ENCODE measurements around the gene IQCE.

IQCE gene

GRCh38 chr7:2571409-2571808 lies 12.6 kb downstream of the IQCE start:
- peaks cover 23% of the 10 kb centered on the region for H3K36me3 ChIP-seq
- H3K27ac ChIP-seq = no peak overlapping the region
- H3K27me3 ChIP-seq (ENCODE audit: insufficient read depth, low read depth, severe bottlenecking) = no peaks in the 10 kb centered on the region
- H3K9me3 ChIP-seq (ENCODE audit: severe bottlenecking) = no peaks in the 10 kb centered on the region
- no peak for TF ChIP-seq CTCF (IDR thresholded peaks at IDR 0.05; ENCODE audit: low read depth, low read length)
- no peak overlapping the region for H3K4me3 ChIP-seq (ENCODE audit: low read depth, low read length)
- no peak for DNase-seq

DNA sequence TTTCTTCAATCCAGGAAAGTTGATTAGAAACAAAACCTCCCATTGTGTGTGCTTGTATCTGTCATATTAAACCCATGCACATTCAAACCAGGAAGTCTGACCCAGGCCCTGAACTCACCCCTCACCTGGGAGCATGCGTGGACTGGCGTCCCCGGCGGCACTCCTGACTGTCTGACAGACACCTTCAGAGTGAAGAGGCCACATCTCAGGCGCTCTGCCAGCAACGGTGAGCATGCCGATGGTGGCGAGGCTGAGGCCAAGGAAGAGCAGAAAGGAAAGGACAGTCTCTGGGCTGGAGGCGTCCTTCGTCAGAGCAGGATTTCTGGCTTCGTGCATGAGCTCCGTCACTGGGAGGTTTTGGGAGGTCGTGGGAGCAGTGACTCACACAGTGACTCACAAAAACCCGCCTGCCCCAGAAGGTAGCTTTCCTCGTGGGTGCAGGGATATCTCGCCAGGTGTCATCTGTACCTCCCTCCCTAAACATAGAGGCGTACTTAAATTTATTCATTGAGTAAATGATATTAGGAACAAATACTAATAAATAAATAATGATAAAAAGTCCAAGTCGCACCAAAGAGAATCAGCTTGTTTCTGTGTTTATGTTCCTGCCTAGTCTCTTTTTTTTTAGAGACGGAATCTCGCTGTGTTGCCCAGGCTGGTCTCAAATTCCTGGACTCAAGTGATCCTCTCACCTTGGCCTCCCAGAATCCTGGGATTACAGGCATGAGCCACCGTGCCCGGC lies 13.5 kb downstream of the IQCE start:
- Histone ChIP-seq H3K9me3 (ENCODE audit: severe bottlenecking) (no peaks in the 10 kb centered on the region), H3K27me3 (ENCODE audit: insufficient read depth, low read depth, severe bottlenecking) (no peaks in the 10 kb centered on the region), H3K36me3 (peaks cover 23% of the 10 kb centered on the region), H3K27ac (no peak overlapping the region), H3K4me3 (ENCODE audit: low read depth, low read length) (no peak overlapping the region)
- no peak for DNase-seq
- TF ChIP-seq CTCF (IDR thresholded peaks at IDR 0.05; ENCODE audit: low read depth, low read length) = no peak

DNA sequence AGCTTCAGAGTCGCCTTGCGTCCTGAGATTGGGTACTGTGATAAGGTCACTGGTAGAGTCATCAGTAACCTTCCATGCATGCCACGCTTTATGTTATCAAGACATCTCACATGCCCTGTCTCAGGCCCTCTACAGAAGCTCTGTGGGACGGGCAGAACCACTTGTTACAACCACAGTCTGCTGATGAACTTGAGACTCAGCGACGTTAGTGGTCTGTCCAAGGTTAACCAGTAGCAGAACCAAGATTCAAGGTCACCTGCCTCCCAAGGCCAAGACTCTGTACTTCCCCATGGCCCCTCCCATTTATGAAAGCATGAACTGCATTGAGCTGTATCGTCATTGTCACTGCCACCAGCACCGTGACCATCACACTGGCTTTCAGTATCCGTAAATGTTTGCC lies 15.0 kb downstream of the IQCE start:
- no peak for DNase-seq
- TF ChIP-seq CTCF (IDR thresholded peaks at IDR 0.05; ENCODE audit: low read depth, low read length) = no peak
- Histone ChIP-seq H3K9me3 (ENCODE audit: severe bottlenecking) (no peaks in the 10 kb centered on the region), H3K27ac (no peak overlapping the region), H3K27me3 (ENCODE audit: insufficient read depth, low read depth, severe bottlenecking) (no peaks in the 10 kb centered on the region), H3K36me3 (peaks cover 28% of the 10 kb centered on the region), H3K4me3 (ENCODE audit: low read depth, low read length) (no peak overlapping the region)

DNA sequence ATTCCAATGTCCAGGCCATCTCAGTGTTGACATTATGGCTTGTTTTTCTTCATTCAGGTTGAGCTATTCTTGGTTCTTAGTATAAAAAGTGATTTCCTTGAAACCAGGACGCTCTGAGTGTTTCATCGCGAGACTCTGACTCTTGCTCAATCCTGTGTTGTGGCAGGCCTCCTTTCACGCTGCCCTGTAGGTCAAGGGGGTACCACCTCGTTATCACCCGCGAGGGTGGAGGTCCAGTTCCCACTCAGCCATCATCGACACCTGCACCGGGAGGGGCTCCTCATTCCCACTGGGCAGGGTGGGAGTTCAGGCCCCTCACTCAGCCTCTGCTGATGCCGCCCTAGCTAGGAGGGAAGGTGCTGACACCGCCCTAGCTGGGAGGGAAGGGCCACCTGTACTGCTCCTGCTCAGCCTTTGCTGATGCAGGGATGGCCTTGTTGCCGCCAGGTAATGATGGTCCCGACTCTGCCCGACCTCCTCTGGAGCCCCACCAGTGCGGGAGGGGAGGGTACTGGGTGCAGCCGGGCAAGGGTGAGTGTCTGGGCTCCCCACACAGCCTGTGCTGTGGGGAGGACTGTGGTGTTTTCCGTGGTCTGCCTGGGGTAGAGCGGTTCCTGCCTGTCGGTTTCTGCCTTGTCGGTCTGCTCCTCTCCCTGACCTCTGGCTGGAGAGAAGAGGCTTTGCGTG lies 16.4 kb downstream of the IQCE start:
- H3K9me3 ChIP-seq (ENCODE audit: severe bottlenecking) = no peaks in the 10 kb centered on the region
- H3K4me3 ChIP-seq (ENCODE audit: low read depth, low read length) = no peak overlapping the region
- H3K36me3 ChIP-seq = peaks cover 28% of the 10 kb centered on the region
- no peaks in the 10 kb centered on the region for H3K27me3 ChIP-seq (ENCODE audit: insufficient read depth, low read depth, severe bottlenecking)
- no peak overlapping the region for H3K27ac ChIP-seq
- DNase-seq = no peak
- TF ChIP-seq CTCF (IDR thresholded peaks at IDR 0.05; ENCODE audit: low read depth, low read length) = no peak

DNA sequence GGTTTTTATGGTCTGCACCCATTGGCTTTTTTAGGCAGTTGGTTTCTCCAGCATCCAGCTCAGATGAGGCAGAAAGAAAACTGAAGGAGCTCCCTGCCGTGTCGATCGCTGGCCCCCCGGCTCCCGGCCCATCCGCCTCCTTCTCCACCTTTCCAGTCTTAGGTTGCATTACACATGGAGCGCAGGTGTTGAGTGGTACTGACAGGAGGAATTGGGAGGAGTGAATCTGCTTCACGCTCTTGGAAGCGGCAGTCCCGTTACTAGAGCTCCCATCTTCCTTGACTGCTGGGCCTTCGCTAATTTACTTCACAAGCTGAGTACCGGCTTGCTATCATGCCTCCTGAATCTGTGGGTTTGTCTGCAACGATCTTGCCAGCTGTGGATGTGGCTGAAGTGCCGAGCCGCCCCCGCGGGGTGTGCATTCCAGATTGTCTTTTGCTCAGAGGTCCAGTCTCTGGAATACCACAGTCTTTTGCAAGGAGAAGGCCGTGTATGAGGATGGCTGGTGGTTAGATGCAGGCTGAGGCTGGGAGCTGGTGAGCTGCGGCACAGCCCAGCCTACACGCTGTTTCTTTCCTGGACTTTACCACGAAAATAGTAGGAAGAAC lies 17.1 kb downstream of the IQCE start:
- Histone ChIP-seq H3K27ac (no peak overlapping the region), H3K27me3 (ENCODE audit: insufficient read depth, low read depth, severe bottlenecking) (no peaks in the 10 kb centered on the region), H3K4me3 (ENCODE audit: low read depth, low read length) (no peak overlapping the region), H3K9me3 (ENCODE audit: severe bottlenecking) (no peaks in the 10 kb centered on the region), H3K36me3 (peaks cover 28% of the 10 kb centered on the region)
- TF ChIP-seq CTCF (IDR thresholded peaks at IDR 0.05; ENCODE audit: low read depth, low read length) = no peak
- DNase-seq = no peak
